Vagina (tissue), 2 donors: Measurements from ENCODE around the gene CEACAM1.

ENCODE experiments used
- POLR2A ChIP-seq, 2 donors: fragments of 450-650 bp; IDR thresholded peaks; one replicate each; pipeline ENCODE4 v1.6.1; 2017; ENCODE audit warnings: antibody characterized with exemption in 2 of 2, mild to moderate bottlenecking in 2 of 2, moderate library complexity in 2 of 2
- POLR2AphosphoS5 ChIP-seq, 2 donors: sonication (generic); formaldehyde crosslinking; IDR thresholded peaks; one replicate each; pipeline ENCODE4 v1.9.0; 2017; ENCODE audit warnings: antibody characterized with exemption in 2 of 2, mild to moderate bottlenecking in 2 of 2, low read depth in 1 of 2; ENCODE audit not compliant: insufficient read depth in 1 of 2
- TF ChIP-seq, protein P1 (sequence below), 3 experiments: fragments of 450-650 bp in 2 of 3; fragments of 200-600 bp in 1 of 3; sonication (generic) in 1 of 3; IDR thresholded peaks; one replicate each; pipeline ENCODE4 v1.5.1; 2017 to 2019; ENCODE audit warnings: antibody characterized with exemption in 3 of 3, mild to moderate bottlenecking in 2 of 3, moderate library complexity in 2 of 3

DNA sequence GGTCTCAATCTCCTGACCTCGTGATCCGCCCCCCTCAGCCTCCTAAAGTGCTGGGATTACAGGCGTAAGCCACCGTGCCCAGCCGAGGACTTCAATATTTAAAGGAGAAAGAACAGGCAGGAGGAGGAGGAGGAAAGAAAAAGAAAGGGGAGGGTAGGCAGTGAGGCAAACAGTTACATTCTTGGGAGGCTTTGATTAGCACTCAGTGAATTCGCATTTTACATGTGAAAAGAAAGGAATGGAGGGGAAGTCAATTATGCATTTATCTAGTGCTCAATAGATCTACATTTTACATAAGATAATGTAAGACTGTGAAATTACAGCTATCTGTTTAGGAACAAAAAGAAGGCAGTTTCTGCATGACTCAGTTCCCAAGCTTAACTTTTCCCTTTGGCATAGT is 54.6 kb downstream of the CEACAM1 start:
- TF ChIP-seq POLR2A (IDR thresholded peaks at IDR 0.05) (no peak), POLR2AphosphoS5 (IDR thresholded peaks at IDR 0.05; ENCODE audit: insufficient read depth in 1 of 2, low read depth in 1 of 2) (no peak)
- TF ChIP-seq, protein P1, sequence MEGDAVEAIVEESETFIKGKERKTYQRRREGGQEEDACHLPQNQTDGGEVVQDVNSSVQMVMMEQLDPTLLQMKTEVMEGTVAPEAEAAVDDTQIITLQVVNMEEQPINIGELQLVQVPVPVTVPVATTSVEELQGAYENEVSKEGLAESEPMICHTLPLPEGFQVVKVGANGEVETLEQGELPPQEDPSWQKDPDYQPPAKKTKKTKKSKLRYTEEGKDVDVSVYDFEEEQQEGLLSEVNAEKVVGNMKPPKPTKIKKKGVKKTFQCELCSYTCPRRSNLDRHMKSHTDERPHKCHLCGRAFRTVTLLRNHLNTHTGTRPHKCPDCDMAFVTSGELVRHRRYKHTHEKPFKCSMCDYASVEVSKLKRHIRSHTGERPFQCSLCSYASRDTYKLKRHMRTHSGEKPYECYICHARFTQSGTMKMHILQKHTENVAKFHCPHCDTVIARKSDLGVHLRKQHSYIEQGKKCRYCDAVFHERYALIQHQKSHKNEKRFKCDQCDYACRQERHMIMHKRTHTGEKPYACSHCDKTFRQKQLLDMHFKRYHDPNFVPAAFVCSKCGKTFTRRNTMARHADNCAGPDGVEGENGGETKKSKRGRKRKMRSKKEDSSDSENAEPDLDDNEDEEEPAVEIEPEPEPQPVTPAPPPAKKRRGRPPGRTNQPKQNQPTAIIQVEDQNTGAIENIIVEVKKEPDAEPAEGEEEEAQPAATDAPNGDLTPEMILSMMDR (IDR thresholded peaks at IDR 0.05): no peak
